Measurements from ENCODE around the gene GCSH.

GRCh38 chr16:81123092-81123852, 27.1 kb upstream of the GCSH start:
- TF ChIP-seq CTCF (IDR thresholded peaks at IDR 0.05) (no peak), POLR2A (IDR thresholded peaks at IDR 0.05) (no peak)
